ENCODE results near the gene NUAK1. TPM values are rescaled to one million over a fixed set of nuclear protein-coding genes. Genes with fewer than 3 reads are reported as not detected.

Gene NUAK1
- total and polyA plus RNA-seq, 2 donors (not counting 1 experiment from before 2014, with no cell fraction given): 5.1 to 20.7 TPM

DNA sequence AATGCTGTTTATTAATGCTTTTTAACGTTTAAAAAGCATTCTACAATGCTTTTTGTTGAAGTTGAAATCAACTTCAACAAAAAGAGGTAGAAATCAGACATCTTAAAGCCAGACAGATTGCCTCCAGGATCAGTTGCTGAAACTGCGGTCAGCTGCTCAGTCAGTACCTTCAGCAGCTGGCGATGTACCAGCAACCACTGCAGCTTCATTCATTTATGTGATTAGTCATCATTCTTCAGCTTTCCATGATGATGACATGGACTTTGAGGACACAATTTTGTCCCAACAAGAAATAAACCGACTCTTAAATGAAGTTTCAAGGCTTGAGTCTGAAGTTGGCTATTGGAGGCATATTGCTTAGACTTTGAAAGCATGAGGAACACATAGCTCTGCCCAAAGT, 31.5 kb upstream of the NUAK1 start:
- Histone ChIP-seq H4K20me1 (ENCODE audit: control insufficient read depth, extremely low read depth, insufficient read depth, low read length) (no peaks in the 10 kb centered on the region), H3K27ac (ENCODE audit: insufficient read depth, low read length) (no peak overlapping the region), H3K9ac (ENCODE audit: insufficient read depth, low read length) (no peak overlapping the region)

GRCh38 chr12:106163712-106164111, 25.0 kb upstream of the NUAK1 start:
- no peaks in the 10 kb centered on the region for H3K4me1 ChIP-seq (ENCODE audit: control insufficient read depth, extremely low read depth, insufficient read depth, low read length)
- no peak overlapping the region for H2AFZ ChIP-seq (ENCODE audit: low read length)

More for the DNA sequence above, 31.5 kb upstream of the NUAK1 start:
- DNase-seq (ENCODE audit: low read depth in 2 of 2): peak; percentile 23 to 89
- Histone ChIP-seq H3K4me1 (ENCODE audit: control insufficient read depth, extremely low read depth, insufficient read depth, low read length) (no peaks in the 10 kb centered on the region), H3K4me3 (replicated peaks in 1 of 4; ENCODE audit: control extremely low read depth in 1 of 4, insufficient read depth in 1 of 4, low read depth in 3 of 4, low read length in 4 of 4) (no peak overlapping the region), H3K27me3 (ENCODE audit: control insufficient read depth, insufficient read depth, low read length) (peaks cover 3% of the 10 kb centered on the region), H3K36me3 (ENCODE audit: control insufficient read depth, insufficient read depth, low read length) (no peaks in the 10 kb centered on the region), H3K9me3 (ENCODE audit: control insufficient read depth, insufficient read depth, low read depth, low read length) (no peaks in the 10 kb centered on the region), H3K79me2 (ENCODE audit: control insufficient read depth, insufficient read depth, low read length) (no peaks in the 10 kb centered on the region), H3K4me2 (ENCODE audit: extremely low read depth, insufficient read depth, low read length) (no peak overlapping the region), H2AFZ (ENCODE audit: low read length) (no peak overlapping the region)
- TF ChIP-seq EZH2 (IDR thresholded peaks at IDR 0.05; ENCODE audit: low read length, missing control alignments) (no peak), CTCF (conservative IDR thresholded peaks at IDR 0.05 in 1 of 2, IDR thresholded peaks at IDR 0.05 in 1 of 2; ENCODE audit: low read depth in 1 of 2, low read length in 2 of 2) (no peak)

GRCh38 chr12:106161491-106161890, 22.7 kb upstream of the NUAK1 start:
- H3K27me3 ChIP-seq (ENCODE audit: control insufficient read depth, insufficient read depth, low read length): no peaks in the 10 kb centered on the region
- no peak for DNase-seq (ENCODE audit: low read depth in 2 of 2)
- no peak overlapping the region for H3K4me3 ChIP-seq (replicated peaks in 1 of 4; ENCODE audit: control extremely low read depth in 1 of 4, insufficient read depth in 1 of 4, low read depth in 3 of 4, low read length in 4 of 4)
- no peak overlapping the region for H2AFZ ChIP-seq (ENCODE audit: low read length)
- no peaks in the 10 kb centered on the region for H4K20me1 ChIP-seq (ENCODE audit: control insufficient read depth, extremely low read depth, insufficient read depth, low read length)
- H3K79me2 ChIP-seq (ENCODE audit: control insufficient read depth, insufficient read depth, low read length): no peaks in the 10 kb centered on the region
- H3K4me2 ChIP-seq (ENCODE audit: extremely low read depth, insufficient read depth, low read length): no peak overlapping the region
- no peak overlapping the region for H3K27ac ChIP-seq (ENCODE audit: insufficient read depth, low read length)
- no peak overlapping the region for H3K9ac ChIP-seq (ENCODE audit: insufficient read depth, low read length)
- H3K4me1 ChIP-seq (ENCODE audit: control insufficient read depth, extremely low read depth, insufficient read depth, low read length): no peaks in the 10 kb centered on the region
- no peaks in the 10 kb centered on the region for H3K9me3 ChIP-seq (ENCODE audit: control insufficient read depth, insufficient read depth, low read depth, low read length)
- TF ChIP-seq EZH2 (IDR thresholded peaks at IDR 0.05; ENCODE audit: low read length, missing control alignments) (no peak), CTCF (conservative IDR thresholded peaks at IDR 0.05 in 1 of 2, IDR thresholded peaks at IDR 0.05 in 1 of 2; ENCODE audit: low read depth in 1 of 2, low read length in 2 of 2) (no peak)
- no peaks in the 10 kb centered on the region for H3K36me3 ChIP-seq (ENCODE audit: control insufficient read depth, insufficient read depth, low read length)

More at GRCh38 chr12:106163712-106164111, 25.0 kb upstream of the NUAK1 start:
- TF ChIP-seq EZH2 (IDR thresholded peaks at IDR 0.05; ENCODE audit: low read length, missing control alignments) (no peak), CTCF (conservative IDR thresholded peaks at IDR 0.05 in 1 of 2, IDR thresholded peaks at IDR 0.05 in 1 of 2; ENCODE audit: low read depth in 1 of 2, low read length in 2 of 2) (no peak)
- H3K27me3 ChIP-seq (ENCODE audit: control insufficient read depth, insufficient read depth, low read length): no peaks in the 10 kb centered on the region
- no peak overlapping the region for H3K4me3 ChIP-seq (replicated peaks in 1 of 4; ENCODE audit: control extremely low read depth in 1 of 4, insufficient read depth in 1 of 4, low read depth in 3 of 4, low read length in 4 of 4)
- no peaks in the 10 kb centered on the region for H3K79me2 ChIP-seq (ENCODE audit: control insufficient read depth, insufficient read depth, low read length)
- H3K27ac ChIP-seq (ENCODE audit: insufficient read depth, low read length): no peak overlapping the region
- H4K20me1 ChIP-seq (ENCODE audit: control insufficient read depth, extremely low read depth, insufficient read depth, low read length): no peaks in the 10 kb centered on the region
- no peaks in the 10 kb centered on the region for H3K36me3 ChIP-seq (ENCODE audit: control insufficient read depth, insufficient read depth, low read length)
- no peak overlapping the region for H3K4me2 ChIP-seq (ENCODE audit: extremely low read depth, insufficient read depth, low read length)
- DNase-seq (ENCODE audit: low read depth in 2 of 2): no peak
- H3K9me3 ChIP-seq (ENCODE audit: control insufficient read depth, insufficient read depth, low read depth, low read length): no peaks in the 10 kb centered on the region
- no peak overlapping the region for H3K9ac ChIP-seq (ENCODE audit: insufficient read depth, low read length)
